HG02642 (cell line): ENCODE measurements around the gene GRIK5.
"Not testable (repeated sequence)": the region's sequence is repeated elsewhere in the genome, so short reads cannot be mapped to it uniquely, and the experiment has no call there.

Experiments
- ATAC-seq: cut with Tn5 transposase; IDR thresholded peaks from one replicate; pipeline ENCODE4 v1.9.1; 2021; ENCODE audit warnings: mild to moderate bottlenecking; ENCODE audit not compliant: unreplicated experiment, poor library complexity

GRIK5 gene

GRCh38 chr19:42053037-42053935 is 16.7 kb downstream of the GRIK5 start:
- ATAC-seq = no peak

- ATAC-seq = no peak
Measured at GRCh38 chr19:42052241-42052863, 17.7 kb downstream of the GRIK5 start.

GRCh38 chr19:42051166-42052115 is 18.6 kb downstream of the GRIK5 start:
- no peak for ATAC-seq

- ATAC-seq = no peak
Measured at GRCh38 chr19:42048992-42049391, 21.0 kb downstream of the GRIK5 start.

- ATAC-seq = no peak
Measured at GRCh38 chr19:42045575-42045974, 24.4 kb downstream of the GRIK5 start.

- ATAC-seq = no peak
Measured at GRCh38 chr19:42042455-42043170, 27.4 kb downstream of the GRIK5 start.

GRCh38 chr19:42040491-42040890 is 29.5 kb downstream of the GRIK5 start:
- ATAC-seq = not testable (repeated sequence)

GRCh38 chr19:42040031-42040430 is 30.0 kb downstream of the GRIK5 start:
- ATAC-seq = no peak

GRCh38 chr19:42038666-42039065 is 31.3 kb downstream of the GRIK5 start:
- ATAC-seq = no peak

- no peak for ATAC-seq
Measured at GRCh38 chr19:42037649-42038048, 32.4 kb downstream of the GRIK5 start.

- ATAC-seq = not testable (repeated sequence)
Measured at GRCh38 chr19:42034640-42035391, 35.2 kb downstream of the GRIK5 start.

GRCh38 chr19:42033413-42033812 is 36.6 kb downstream of the GRIK5 start:
- ATAC-seq = no peak

- no peak for ATAC-seq
Measured at GRCh38 chr19:42032431-42032830, 37.6 kb downstream of the GRIK5 start.

GRCh38 chr19:42030645-42031440 is 39.2 kb downstream of the GRIK5 start:
- ATAC-seq = no peak

GRCh38 chr19:42028304-42029216 is 41.4 kb downstream of the GRIK5 start:
- no peak for ATAC-seq

GRCh38 chr19:42024622-42025111 is 45.3 kb downstream of the GRIK5 start:
- no peak for ATAC-seq

GRCh38 chr19:42023943-42024260 is 46.1 kb downstream of the GRIK5 start:
- ATAC-seq = no peak
